ENCODE results near the gene APOL2. TPM values are rescaled to one million over a fixed set of nuclear protein-coding genes. Genes with fewer than 3 reads are reported as not detected.

Gene APOL2, protein sequence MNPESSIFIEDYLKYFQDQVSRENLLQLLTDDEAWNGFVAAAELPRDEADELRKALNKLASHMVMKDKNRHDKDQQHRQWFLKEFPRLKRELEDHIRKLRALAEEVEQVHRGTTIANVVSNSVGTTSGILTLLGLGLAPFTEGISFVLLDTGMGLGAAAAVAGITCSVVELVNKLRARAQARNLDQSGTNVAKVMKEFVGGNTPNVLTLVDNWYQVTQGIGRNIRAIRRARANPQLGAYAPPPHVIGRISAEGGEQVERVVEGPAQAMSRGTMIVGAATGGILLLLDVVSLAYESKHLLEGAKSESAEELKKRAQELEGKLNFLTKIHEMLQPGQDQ
- 10 to 100 TPM; 15.3 to 21.8 (median 17.1) TPM for total RNA-seq

- WGBS, result 35% methylated on average over 8 of the region's 13 CpGs
- no peaks in the 10 kb centered on the region for H3K36me3 ChIP-seq
- no peaks in the 10 kb centered on the region for H3K27me3 ChIP-seq
- DNase-seq (ENCODE audit: low spot score in 2 of 2), result peak; percentile 92 to 93
- H3K9me3 ChIP-seq, result no peaks in the 10 kb centered on the region
- peak within 1 kb of the TSS; percentile 60 for H3K4me3 ChIP-seq
- peaks cover 47% of the 10 kb centered on the region for H3K4me1 ChIP-seq
- peak within 1 kb of the TSS; percentile 84 for H3K27ac ChIP-seq
- peak in 2 of 3 donors; percentile 57 to 68 for TF ChIP-seq POLR2AphosphoS5 (IDR thresholded peaks at IDR 0.05)
- TF ChIP-seq, protein P1, sequence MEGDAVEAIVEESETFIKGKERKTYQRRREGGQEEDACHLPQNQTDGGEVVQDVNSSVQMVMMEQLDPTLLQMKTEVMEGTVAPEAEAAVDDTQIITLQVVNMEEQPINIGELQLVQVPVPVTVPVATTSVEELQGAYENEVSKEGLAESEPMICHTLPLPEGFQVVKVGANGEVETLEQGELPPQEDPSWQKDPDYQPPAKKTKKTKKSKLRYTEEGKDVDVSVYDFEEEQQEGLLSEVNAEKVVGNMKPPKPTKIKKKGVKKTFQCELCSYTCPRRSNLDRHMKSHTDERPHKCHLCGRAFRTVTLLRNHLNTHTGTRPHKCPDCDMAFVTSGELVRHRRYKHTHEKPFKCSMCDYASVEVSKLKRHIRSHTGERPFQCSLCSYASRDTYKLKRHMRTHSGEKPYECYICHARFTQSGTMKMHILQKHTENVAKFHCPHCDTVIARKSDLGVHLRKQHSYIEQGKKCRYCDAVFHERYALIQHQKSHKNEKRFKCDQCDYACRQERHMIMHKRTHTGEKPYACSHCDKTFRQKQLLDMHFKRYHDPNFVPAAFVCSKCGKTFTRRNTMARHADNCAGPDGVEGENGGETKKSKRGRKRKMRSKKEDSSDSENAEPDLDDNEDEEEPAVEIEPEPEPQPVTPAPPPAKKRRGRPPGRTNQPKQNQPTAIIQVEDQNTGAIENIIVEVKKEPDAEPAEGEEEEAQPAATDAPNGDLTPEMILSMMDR (IDR thresholded peaks at IDR 0.05), result peak; percentile 22 to 76
- TF ChIP-seq POLR2A (IDR thresholded peaks at IDR 0.05), result no peak
Measured at GRCh38 chr22:36239401-36240171, at the start of gene APOL2. Gene APOL2, minus strand, starts transcription at chr22:36239527. Its CDS starts 6,365 bp downstream, at chr22:36233162.

DNA sequence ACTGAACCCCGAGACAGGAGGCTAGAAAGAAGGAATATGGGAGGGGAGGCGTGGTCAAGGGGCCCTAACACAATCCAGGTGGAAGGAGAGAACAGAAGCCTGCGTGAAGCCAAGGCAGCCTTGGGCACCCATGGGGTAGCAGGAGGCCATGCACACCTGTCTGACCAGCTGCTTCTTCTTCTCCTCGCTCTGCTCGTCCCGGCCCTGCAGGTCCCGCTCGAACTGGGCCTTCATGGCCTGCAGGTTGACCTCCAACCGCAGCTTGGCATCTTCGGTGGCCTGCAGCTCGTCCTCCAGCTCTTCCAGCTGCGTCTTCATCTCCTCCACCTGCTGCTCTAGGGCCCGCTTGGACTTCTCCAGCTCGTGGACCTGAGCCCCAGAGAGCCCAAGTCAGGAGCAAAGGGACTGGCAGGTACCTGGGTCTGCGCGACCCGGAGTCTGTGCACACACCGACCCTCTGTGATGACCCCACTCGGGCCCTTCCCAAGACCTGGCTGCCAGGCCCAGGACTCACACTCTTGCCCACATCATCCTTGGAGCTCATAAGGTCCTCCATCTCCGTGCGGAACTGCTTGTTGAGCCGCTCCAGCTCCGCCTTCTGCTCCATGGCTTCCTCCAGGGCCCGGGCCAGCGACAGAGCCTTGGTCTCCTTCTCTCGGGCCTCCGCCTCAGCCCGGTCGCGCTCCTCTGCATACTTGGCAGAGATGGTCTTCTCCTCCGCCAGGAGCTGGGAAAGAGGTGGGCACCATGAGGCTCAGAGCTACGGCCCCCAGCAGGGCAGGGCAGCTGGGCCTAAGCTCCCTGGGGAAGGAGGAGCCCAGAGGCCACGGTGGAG is 49.5 kb upstream of the APOL2 start:
- WGBS, result 93% methylated on average over 32 of the region's 33 CpGs
- TF ChIP-seq POLR2A (IDR thresholded peaks at IDR 0.05), result no peak
- TF ChIP-seq, protein P1 (IDR thresholded peaks at IDR 0.05), result no peak
- no peak for TF ChIP-seq POLR2AphosphoS5 (IDR thresholded peaks at IDR 0.05)
- TF ChIP-seq EP300 (IDR thresholded peaks at IDR 0.05), result no peak
- H3K4me1 ChIP-seq, result peaks cover 23% of the 10 kb centered on the region
- H3K27ac ChIP-seq, result no peak overlapping the region
- no peak overlapping the region for H3K4me3 ChIP-seq
- no peak for DNase-seq (ENCODE audit: low spot score in 2 of 2)
- H3K27me3 ChIP-seq, result no peaks in the 10 kb centered on the region
- no peaks in the 10 kb centered on the region for H3K9me3 ChIP-seq
- H3K36me3 ChIP-seq, result peaks cover 91% of the 10 kb centered on the region

- peaks cover 91% of the 10 kb centered on the region for H3K36me3 ChIP-seq
- no peak overlapping the region for H3K4me3 ChIP-seq
- H3K27ac ChIP-seq, result no peak overlapping the region
- no peaks in the 10 kb centered on the region for H3K9me3 ChIP-seq
- H3K4me1 ChIP-seq, result peaks cover 23% of the 10 kb centered on the region
- WGBS, result 68% methylated on average over 19 of the region's 20 CpGs
- no peak for TF ChIP-seq EP300 (IDR thresholded peaks at IDR 0.05)
- TF ChIP-seq, protein P1 (IDR thresholded peaks at IDR 0.05), result no peak
- TF ChIP-seq POLR2A (IDR thresholded peaks at IDR 0.05), result no peak
- no peak for TF ChIP-seq POLR2AphosphoS5 (IDR thresholded peaks at IDR 0.05)
- DNase-seq (ENCODE audit: low spot score in 2 of 2), result no peak
- H3K27me3 ChIP-seq, result no peaks in the 10 kb centered on the region
Measured at GRCh38 chr22:36287881-36288515, 48.7 kb upstream of the APOL2 start.

DNA sequence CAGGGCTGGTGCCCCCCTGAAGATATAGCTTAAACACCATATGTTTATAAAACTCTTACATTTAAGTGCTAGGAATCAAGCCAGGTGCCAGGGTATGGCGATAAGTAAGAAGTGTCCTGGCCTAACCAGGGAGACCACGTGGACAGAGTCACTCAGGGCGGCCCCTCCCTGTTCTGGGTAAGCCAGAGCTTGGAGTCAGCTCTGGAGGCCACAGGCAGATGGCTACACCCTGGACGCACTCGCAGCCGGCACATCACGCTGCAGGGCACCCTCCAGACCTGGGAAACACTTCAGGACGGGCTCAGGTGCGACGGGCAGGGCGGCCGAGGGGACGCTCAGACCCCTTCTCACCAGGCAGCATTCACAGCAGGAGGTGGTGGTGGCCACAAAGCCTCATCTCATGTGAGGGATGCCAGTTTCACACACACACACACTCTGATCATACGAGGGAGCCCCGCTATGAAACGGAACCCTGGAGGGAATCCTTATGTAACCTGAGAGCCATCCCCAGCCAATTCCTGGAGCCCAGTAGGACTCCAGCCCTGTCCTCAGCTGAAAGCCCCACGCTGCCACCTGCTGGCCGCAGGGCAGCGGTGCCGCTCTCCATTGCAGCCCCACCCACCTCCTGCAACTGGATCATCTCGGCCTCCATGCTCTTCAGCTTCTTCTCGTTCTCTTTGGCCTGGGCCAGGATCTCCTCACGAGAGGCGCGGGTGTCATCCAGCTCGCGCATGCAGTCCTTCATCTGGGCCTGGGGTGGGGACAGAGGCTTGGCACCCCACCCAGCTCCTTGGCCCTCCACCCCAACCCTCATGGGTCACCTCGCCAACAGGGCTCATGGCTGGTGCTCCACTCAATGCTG is 47.0 kb upstream of the APOL2 start:
- DNase-seq (ENCODE audit: low spot score in 2 of 2), result no peak
- Histone ChIP-seq H3K27me3 (no peaks in the 10 kb centered on the region), H3K9me3 (no peaks in the 10 kb centered on the region), H3K27ac (peak overlapping the region; percentile 39), H3K4me1 (peaks cover 23% of the 10 kb centered on the region), H3K4me3 (no peak overlapping the region), H3K36me3 (peaks cover 93% of the 10 kb centered on the region)
- WGBS, result 46% methylated on average over 20 of the region's 28 CpGs
- no peak for TF ChIP-seq EP300 (IDR thresholded peaks at IDR 0.05)
- TF ChIP-seq, protein P1 (IDR thresholded peaks at IDR 0.05), result peak; percentile 92 to 96
- TF ChIP-seq POLR2A (IDR thresholded peaks at IDR 0.05), result peak in 1 of 2 donors; percentile 14
- no peak for TF ChIP-seq POLR2AphosphoS5 (IDR thresholded peaks at IDR 0.05)

Data from suprapubic skin (tissue), 4 donors.